ENCODE data around the gene VPS4A. TPM values are rescaled to one million over a fixed set of nuclear protein-coding genes. Genes with fewer than 3 reads are reported as not detected.
A peak's percentile ranks its signal among the peaks of the same experiment; 100 is the strongest.

The VPS4A gene
- polyA plus RNA-seq (2012; ENCODE audit: insufficient read length, low read depth), result 35.5 TPM

GRCh38 chr16:69310653-69311532 lies at the start of gene VPS4A:
VPS4A (plus strand) TSS chr16:69311350; CDS start chr16:69311512, 162 bp downstream.
- peak; percentile 78 for TF ChIP-seq TAF1 (IDR thresholded peaks at IDR 0.05; ENCODE audit: borderline replicate concordance, insufficient read depth, low read length)
- no peak for TF ChIP-seq SIN3A (IDR thresholded peaks at IDR 0.05; ENCODE audit: borderline replicate concordance, insufficient read depth, low read length)
- TF ChIP-seq REST (IDR thresholded peaks at IDR 0.05; ENCODE audit: insufficient read depth in 1 of 2, low read depth in 2 of 2, low read length in 2 of 2), result no peak
- peak; percentile 98 for TF ChIP-seq FOXP2 (optimal IDR thresholded peaks at IDR 0.05; ENCODE audit: borderline replicate concordance, extremely low read depth, extremely low read length, insufficient read depth)
- TF ChIP-seq POLR2AphosphoS5 (IDR thresholded peaks at IDR 0.05; ENCODE audit: low read depth, low read length), result peak; percentile 58; the same call in 1 of the 2 replicates

GRCh38 chr16:69266334-69267063 lies 44.7 kb upstream of the VPS4A start:
- no peak for TF ChIP-seq POLR2AphosphoS5 (IDR thresholded peaks at IDR 0.05; ENCODE audit: low read depth, low read length)
- no peak for TF ChIP-seq SIN3A (IDR thresholded peaks at IDR 0.05; ENCODE audit: borderline replicate concordance, insufficient read depth, low read length)
- no peak for TF ChIP-seq REST (IDR thresholded peaks at IDR 0.05; ENCODE audit: insufficient read depth in 1 of 2, low read depth in 2 of 2, low read length in 2 of 2)
- TF ChIP-seq FOXP2 (optimal IDR thresholded peaks at IDR 0.05; ENCODE audit: borderline replicate concordance, extremely low read depth, extremely low read length, insufficient read depth), result no peak
- TF ChIP-seq TAF1 (IDR thresholded peaks at IDR 0.05; ENCODE audit: borderline replicate concordance, insufficient read depth, low read length), result no peak

GRCh38 chr16:69267633-69268032 lies 43.5 kb upstream of the VPS4A start:
- TF ChIP-seq REST (IDR thresholded peaks at IDR 0.05; ENCODE audit: insufficient read depth in 1 of 2, low read depth in 2 of 2, low read length in 2 of 2), result no peak
- TF ChIP-seq POLR2AphosphoS5 (IDR thresholded peaks at IDR 0.05; ENCODE audit: low read depth, low read length), result no peak
- TF ChIP-seq FOXP2 (optimal IDR thresholded peaks at IDR 0.05; ENCODE audit: borderline replicate concordance, extremely low read depth, extremely low read length, insufficient read depth), result no peak
- no peak for TF ChIP-seq TAF1 (IDR thresholded peaks at IDR 0.05; ENCODE audit: borderline replicate concordance, insufficient read depth, low read length)
- no peak for TF ChIP-seq SIN3A (IDR thresholded peaks at IDR 0.05; ENCODE audit: borderline replicate concordance, insufficient read depth, low read length)

GRCh38 chr16:69270395-69270794 lies 40.8 kb upstream of the VPS4A start:
- TF ChIP-seq FOXP2 (optimal IDR thresholded peaks at IDR 0.05; ENCODE audit: borderline replicate concordance, extremely low read depth, extremely low read length, insufficient read depth), result no peak
- no peak for TF ChIP-seq POLR2AphosphoS5 (IDR thresholded peaks at IDR 0.05; ENCODE audit: low read depth, low read length)
- no peak for TF ChIP-seq REST (IDR thresholded peaks at IDR 0.05; ENCODE audit: insufficient read depth in 1 of 2, low read depth in 2 of 2, low read length in 2 of 2)
- no peak for TF ChIP-seq SIN3A (IDR thresholded peaks at IDR 0.05; ENCODE audit: borderline replicate concordance, insufficient read depth, low read length)
- TF ChIP-seq TAF1 (IDR thresholded peaks at IDR 0.05; ENCODE audit: borderline replicate concordance, insufficient read depth, low read length), result no peak
